Esophagus mucosa (tissue), 1 donor: Measurements from ENCODE around the gene TGOLN2. TPM values are rescaled to one million over a fixed set of nuclear protein-coding genes. Genes with fewer than 3 reads are reported as not detected.

Source experiments
- total RNA-seq: library from RNA; stranded (reverse); gene quantifications from one replicate; pipeline ENCODE4 v1.2.4, GENCODE V29; 2023
- donor health status: DM: yes; HTN: yes; CAD: no.

Gene TGOLN2
- total RNA-seq, 1 donor from 2014 or later, result 31.0 TPM

Other genes with a start within 250 kb of the TGOLN2 start
- gene TCF7L1, start 194.6 kb downstream of the TGOLN2 start, total RNA-seq, result 4.5 TPM
- 77.9 TPM for gene RETSAT, start 26.5 kb upstream of the TGOLN2 start, total RNA-seq
- gene ELMOD3, start 26.8 kb upstream of the TGOLN2 start, total RNA-seq, result 8.1 TPM
- 295 TPM for gene CAPG, start 82.4 kb upstream of the TGOLN2 start, total RNA-seq
- 0.12 TPM for gene SH2D6, start 90.7 kb upstream of the TGOLN2 start, total RNA-seq
- gene MAT2A, start 211.2 kb upstream of the TGOLN2 start, total RNA-seq, result 235 TPM
- 26.5 TPM for gene GGCX, start 233.5 kb upstream of the TGOLN2 start, total RNA-seq
- gene VAMP8, start 249.6 kb upstream of the TGOLN2 start, total RNA-seq, result 264 TPM